ENCODE results near the gene FGD4. TPM values are rescaled to one million over a fixed set of nuclear protein-coding genes. Genes with fewer than 3 reads are reported as not detected.

Gene FGD4
- total and polyA plus RNA-seq, 8 donors, result 5.5 to 138 (median 80.8) TPM

GRCh38 chr12:32437095-32437515 lies 37.7 kb downstream of the FGD4 start:
- 59 to 68% (median 64%) methylated on average over 9 of the region's 9 CpGs for WGBS, 5 donors
- intact Hi-C loops (cut with DNase I; ENCODE audit: low total_unique reads), result no loop called here
- H3K27ac ChIP-seq, result no peak overlapping the region
- no peaks in the 10 kb centered on the region for H3K36me3 ChIP-seq
- TF ChIP-seq POLR2A (IDR thresholded peaks at IDR 0.05) (no peak), POLR2AphosphoS5 (IDR thresholded peaks at IDR 0.05) (peak in 1 of 3 donors; percentile 49), EP300 (IDR thresholded peaks at IDR 0.05) (no peak)
- TF ChIP-seq, protein P1, sequence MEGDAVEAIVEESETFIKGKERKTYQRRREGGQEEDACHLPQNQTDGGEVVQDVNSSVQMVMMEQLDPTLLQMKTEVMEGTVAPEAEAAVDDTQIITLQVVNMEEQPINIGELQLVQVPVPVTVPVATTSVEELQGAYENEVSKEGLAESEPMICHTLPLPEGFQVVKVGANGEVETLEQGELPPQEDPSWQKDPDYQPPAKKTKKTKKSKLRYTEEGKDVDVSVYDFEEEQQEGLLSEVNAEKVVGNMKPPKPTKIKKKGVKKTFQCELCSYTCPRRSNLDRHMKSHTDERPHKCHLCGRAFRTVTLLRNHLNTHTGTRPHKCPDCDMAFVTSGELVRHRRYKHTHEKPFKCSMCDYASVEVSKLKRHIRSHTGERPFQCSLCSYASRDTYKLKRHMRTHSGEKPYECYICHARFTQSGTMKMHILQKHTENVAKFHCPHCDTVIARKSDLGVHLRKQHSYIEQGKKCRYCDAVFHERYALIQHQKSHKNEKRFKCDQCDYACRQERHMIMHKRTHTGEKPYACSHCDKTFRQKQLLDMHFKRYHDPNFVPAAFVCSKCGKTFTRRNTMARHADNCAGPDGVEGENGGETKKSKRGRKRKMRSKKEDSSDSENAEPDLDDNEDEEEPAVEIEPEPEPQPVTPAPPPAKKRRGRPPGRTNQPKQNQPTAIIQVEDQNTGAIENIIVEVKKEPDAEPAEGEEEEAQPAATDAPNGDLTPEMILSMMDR (IDR thresholded peaks at IDR 0.05), result no peak
- H3K9me3 ChIP-seq, result no peaks in the 10 kb centered on the region
- no peak for DNase-seq
- H3K4me1 ChIP-seq, result peaks cover 9 to 34% (median 20%) of the 10 kb centered on the region in 4 donors
- H3K4me3 ChIP-seq, result no peak overlapping the region
- no peaks in the 10 kb centered on the region for H3K27me3 ChIP-seq

DNA sequence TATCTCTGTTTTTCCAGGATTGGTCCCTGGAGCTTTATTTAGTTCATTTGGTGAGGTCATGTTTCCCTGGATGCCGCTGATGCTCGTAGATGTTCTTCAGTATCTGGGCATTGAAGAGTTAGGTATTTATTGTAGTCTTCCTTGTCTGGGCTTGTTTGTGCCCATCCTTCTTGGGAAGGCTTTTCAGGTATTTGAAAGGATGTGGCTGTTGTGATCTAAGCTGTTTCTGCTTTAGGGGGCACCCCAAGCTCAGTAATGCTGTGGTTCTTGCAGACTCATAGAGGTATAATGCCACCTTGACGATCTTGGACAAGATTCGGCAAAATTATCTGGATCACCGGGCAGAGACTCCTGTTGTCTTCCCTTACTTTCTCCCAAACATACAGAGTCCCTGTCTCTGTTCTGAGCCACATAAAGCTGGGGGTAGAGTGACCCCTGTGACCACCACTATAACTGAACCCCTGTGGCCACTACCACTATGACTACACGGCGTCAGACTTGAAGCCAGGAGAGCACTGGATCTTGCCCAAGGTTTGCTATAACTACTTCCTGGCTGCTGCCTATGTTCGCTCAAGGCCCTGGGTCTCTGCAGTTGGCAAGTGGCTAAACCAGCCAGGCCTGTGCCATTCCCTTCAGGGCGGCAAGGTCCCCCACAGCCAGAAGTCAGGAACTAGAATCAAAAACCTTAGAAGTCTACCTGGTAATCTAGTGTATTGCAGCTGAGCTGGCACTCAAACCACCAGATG lies 40.9 kb downstream of the FGD4 start:
- no peaks in the 10 kb centered on the region for H3K27me3 ChIP-seq
- H3K9me3 ChIP-seq, result no peaks in the 10 kb centered on the region
- TF ChIP-seq POLR2AphosphoS5 (IDR thresholded peaks at IDR 0.05) (no peak), EP300 (IDR thresholded peaks at IDR 0.05) (no peak), POLR2A (IDR thresholded peaks at IDR 0.05) (no peak)
- TF ChIP-seq, protein P1 (IDR thresholded peaks at IDR 0.05), result no peak
- DNase-seq, result peak in 1 of 2 donors; percentile 40
- H3K4me1 ChIP-seq, result peaks cover 9 to 42% (median 26%) of the 10 kb centered on the region in 4 donors
- intact Hi-C loops (cut with DNase I; ENCODE audit: low total_unique reads), result no loop called here
- no peaks in the 10 kb centered on the region for H3K36me3 ChIP-seq
- no peak overlapping the region for H3K27ac ChIP-seq
- 56 to 78% (median 72%) methylated on average over 9 of the region's 9 CpGs for WGBS, 5 donors
- H3K4me3 ChIP-seq, result no peak overlapping the region

DNA sequence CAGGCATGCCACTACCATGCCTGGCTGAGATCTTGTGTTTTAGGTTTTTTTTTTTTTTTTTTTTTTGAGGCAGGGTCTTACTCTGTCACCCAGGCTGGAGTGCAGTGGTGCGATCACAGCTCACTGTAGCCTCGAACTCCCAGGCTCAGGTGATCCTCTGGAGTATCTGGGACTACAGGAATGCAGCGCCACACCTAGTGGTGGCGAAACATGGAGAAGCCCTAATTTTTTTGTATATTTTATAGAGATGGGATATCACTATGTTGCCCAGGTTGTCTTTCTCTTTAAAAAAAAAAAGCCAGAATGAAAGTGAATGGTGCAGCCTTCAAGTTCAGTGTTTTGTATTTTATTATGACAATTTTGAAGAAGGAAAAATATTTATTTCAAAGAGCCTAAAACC lies 44.1 kb downstream of the FGD4 start:
- intact Hi-C loops (cut with DNase I; ENCODE audit: low total_unique reads), result no loop called here
- H3K27me3 ChIP-seq, result no peaks in the 10 kb centered on the region
- no peaks in the 10 kb centered on the region for H3K36me3 ChIP-seq
- H3K9me3 ChIP-seq, result no peaks in the 10 kb centered on the region
- TF ChIP-seq, protein P1 (IDR thresholded peaks at IDR 0.05), result no peak
- TF ChIP-seq EP300 (IDR thresholded peaks at IDR 0.05), result no peak
- TF ChIP-seq POLR2AphosphoS5 (IDR thresholded peaks at IDR 0.05), result no peak
- no peak for TF ChIP-seq POLR2A (IDR thresholded peaks at IDR 0.05)
- no peak overlapping the region for H3K27ac ChIP-seq
- H3K4me3 ChIP-seq, result no peak overlapping the region
- DNase-seq, result no peak
- H3K4me1 ChIP-seq, result peaks cover 14 to 56% (median 26%) of the 10 kb centered on the region in 4 donors
- WGBS, 5 donors, result 85 to 97% (median 95%) methylated on average over 4 of the region's 4 CpGs

DNA sequence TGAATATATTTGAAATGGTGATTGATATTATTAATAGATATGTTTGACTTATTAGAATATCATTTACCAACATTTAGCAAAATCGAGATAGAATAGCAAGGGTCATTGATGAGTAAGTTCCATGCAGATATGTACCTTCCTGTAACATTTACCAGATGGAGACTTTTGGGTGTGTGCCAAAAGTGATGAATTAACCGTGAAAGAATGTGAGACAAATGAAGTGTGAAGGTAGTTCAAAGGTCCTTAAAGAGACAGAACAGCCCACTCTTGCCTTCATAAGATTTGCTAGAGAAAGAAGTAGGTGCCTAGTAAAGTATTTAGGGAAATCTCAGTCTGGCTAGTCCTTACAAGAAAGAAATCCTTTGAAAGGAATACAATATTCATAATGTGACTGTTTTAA lies 45.5 kb downstream of the FGD4 start:
- WGBS, 5 donors, result 9 to 19% (median 16%) methylated on average over 2 of the region's 2 CpGs
- no peaks in the 10 kb centered on the region for H3K36me3 ChIP-seq
- no peak overlapping the region for H3K4me3 ChIP-seq
- intact Hi-C loops (cut with DNase I; ENCODE audit: low total_unique reads), result no loop called here
- no peaks in the 10 kb centered on the region for H3K27me3 ChIP-seq
- peaks cover 14 to 62% (median 28%) of the 10 kb centered on the region in 4 donors for H3K4me1 ChIP-seq
- no peak for TF ChIP-seq POLR2A (IDR thresholded peaks at IDR 0.05)
- TF ChIP-seq POLR2AphosphoS5 (IDR thresholded peaks at IDR 0.05), result no peak
- TF ChIP-seq, protein P1 (IDR thresholded peaks at IDR 0.05), result no peak
- TF ChIP-seq EP300 (IDR thresholded peaks at IDR 0.05), result no peak
- peak in 1 of 2 donors; percentile 84 for DNase-seq
- no peaks in the 10 kb centered on the region for H3K9me3 ChIP-seq
- H3K27ac ChIP-seq, result peak overlapping the region in 1 of 5 donors; percentile 9
